ENCODE measurements around the gene DCLK2.

The DCLK2 gene

GRCh38 chr4:150069353-150069752 is 8.9 kb upstream of the DCLK2 start:
- no peak for DNase-seq (ENCODE audit: low read depth in 2 of 2)

GRCh38 chr4:150070464-150071170 is 7.6 kb upstream of the DCLK2 start:
- no peak for DNase-seq (ENCODE audit: low read depth in 2 of 2)

GRCh38 chr4:150072471-150072870 is 5.8 kb upstream of the DCLK2 start:
- DNase-seq (ENCODE audit: low read depth in 2 of 2) = no peak

GRCh38 chr4:150072906-150073714 is 5.1 kb upstream of the DCLK2 start:
- DNase-seq (ENCODE audit: low read depth in 2 of 2) = no peak

- no peak for DNase-seq (ENCODE audit: low read depth in 2 of 2)
Observed at GRCh38 chr4:150074064-150074463, 4.2 kb upstream of the DCLK2 start.

GRCh38 chr4:150078579-150079080 is 385 bp downstream of the DCLK2 start:
- DNase-seq (ENCODE audit: low read depth in 2 of 2) = no peak

- DNase-seq (ENCODE audit: low read depth in 2 of 2) = no peak
Observed at GRCh38 chr4:150079081-150079581, 886 bp downstream of the DCLK2 start.

- no peak for DNase-seq (ENCODE audit: low read depth in 2 of 2)
Observed at GRCh38 chr4:150080337-150080736, 2.1 kb downstream of the DCLK2 start.

- no peak for DNase-seq (ENCODE audit: low read depth in 2 of 2)
Observed at GRCh38 chr4:150080875-150081274, 2.6 kb downstream of the DCLK2 start.

GRCh38 chr4:150082241-150082640 is 4.0 kb downstream of the DCLK2 start:
- no peak for DNase-seq (ENCODE audit: low read depth in 2 of 2)

- no peak for DNase-seq (ENCODE audit: low read depth in 2 of 2)
Observed at GRCh38 chr4:150087006-150087405, 8.8 kb downstream of the DCLK2 start.

- no peak for DNase-seq (ENCODE audit: low read depth in 2 of 2)
Observed at GRCh38 chr4:150089732-150090131, 11.5 kb downstream of the DCLK2 start.

GRCh38 chr4:150090836-150091235 is 12.6 kb downstream of the DCLK2 start:
- no peak for DNase-seq (ENCODE audit: low read depth in 2 of 2)

- no peak for DNase-seq (ENCODE audit: low read depth in 2 of 2)
Observed at GRCh38 chr4:150094676-150095075, 16.4 kb downstream of the DCLK2 start.

- no peak for DNase-seq (ENCODE audit: low read depth in 2 of 2)
Observed at GRCh38 chr4:150096625-150097024, 18.4 kb downstream of the DCLK2 start.

GRCh38 chr4:150098214-150098613 is 20.0 kb downstream of the DCLK2 start:
- DNase-seq (ENCODE audit: low read depth in 2 of 2) = no peak

- no peak for DNase-seq (ENCODE audit: low read depth in 2 of 2)
Observed at GRCh38 chr4:150104404-150105027, 26.3 kb downstream of the DCLK2 start.

- DNase-seq (ENCODE audit: low read depth in 2 of 2) = no peak
Observed at GRCh38 chr4:150106886-150107285, 28.6 kb downstream of the DCLK2 start.

GRCh38 chr4:150108691-150109090 is 30.4 kb downstream of the DCLK2 start:
- DNase-seq (ENCODE audit: low read depth in 2 of 2) = no peak

- DNase-seq (ENCODE audit: low read depth in 2 of 2) = no peak
Observed at GRCh38 chr4:150114641-150115040, 36.4 kb downstream of the DCLK2 start.

GRCh38 chr4:150115851-150116250 is 37.6 kb downstream of the DCLK2 start:
- no peak for DNase-seq (ENCODE audit: low read depth in 2 of 2)

GRCh38 chr4:150116506-150116905 is 38.3 kb downstream of the DCLK2 start:
- DNase-seq (ENCODE audit: low read depth in 2 of 2) = no peak
